Tibial nerve (tissue), 3 donors: Measurements from ENCODE around the gene COL19A1.

Experiments
- POLR2A ChIP-seq, 2 donors: fragments of 450-650 bp; IDR thresholded peaks; one replicate each; pipeline ENCODE4 v1.6.1; 2017; ENCODE audit warnings: antibody characterized with exemption in 2 of 2, mild to moderate bottlenecking in 2 of 2, moderate library complexity in 2 of 2
- TF ChIP-seq, protein P1 (sequence below), 5 experiments: fragments of 200-600 bp in 3 of 5; fragments of 450-650 bp in 2 of 5; sonication (generic) in 3 of 5; IDR thresholded peaks; one replicate each; pipeline ENCODE4 v1.5.1; 2016 to 2019; ENCODE audit warnings: antibody characterized with exemption in 5 of 5, mild to moderate bottlenecking in 3 of 5, moderate library complexity in 2 of 5

GRCh38 chr6:69936674-69937363 lies 70.5 kb downstream of the COL19A1 start:
- TF ChIP-seq, protein P1, sequence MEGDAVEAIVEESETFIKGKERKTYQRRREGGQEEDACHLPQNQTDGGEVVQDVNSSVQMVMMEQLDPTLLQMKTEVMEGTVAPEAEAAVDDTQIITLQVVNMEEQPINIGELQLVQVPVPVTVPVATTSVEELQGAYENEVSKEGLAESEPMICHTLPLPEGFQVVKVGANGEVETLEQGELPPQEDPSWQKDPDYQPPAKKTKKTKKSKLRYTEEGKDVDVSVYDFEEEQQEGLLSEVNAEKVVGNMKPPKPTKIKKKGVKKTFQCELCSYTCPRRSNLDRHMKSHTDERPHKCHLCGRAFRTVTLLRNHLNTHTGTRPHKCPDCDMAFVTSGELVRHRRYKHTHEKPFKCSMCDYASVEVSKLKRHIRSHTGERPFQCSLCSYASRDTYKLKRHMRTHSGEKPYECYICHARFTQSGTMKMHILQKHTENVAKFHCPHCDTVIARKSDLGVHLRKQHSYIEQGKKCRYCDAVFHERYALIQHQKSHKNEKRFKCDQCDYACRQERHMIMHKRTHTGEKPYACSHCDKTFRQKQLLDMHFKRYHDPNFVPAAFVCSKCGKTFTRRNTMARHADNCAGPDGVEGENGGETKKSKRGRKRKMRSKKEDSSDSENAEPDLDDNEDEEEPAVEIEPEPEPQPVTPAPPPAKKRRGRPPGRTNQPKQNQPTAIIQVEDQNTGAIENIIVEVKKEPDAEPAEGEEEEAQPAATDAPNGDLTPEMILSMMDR (IDR thresholded peaks at IDR 0.05): no peak
- TF ChIP-seq POLR2A (IDR thresholded peaks at IDR 0.05): no peak
